GM10248 (cell line): ENCODE results near the gene MATCAP1.

ENCODE experiments used
- CTCF ChIA-PET: fragments of 300-600 bp; sonication (Branson Sonifier 250); formaldehyde crosslinking; extraction: SDS; loops from one replicate; lab custom pipeline; 2021; ENCODE audit warnings: antibody characterized with exemption; lab: Yijun Ruan, JAX
- POLR2A ChIA-PET: fragments of 350-650 bp; sonication (Branson Sonifier 250); formaldehyde crosslinking; extraction: SDS; loops from one replicate; lab custom pipeline; 2020; ENCODE audit warnings: antibody characterized with exemption; lab: Yijun Ruan, JAX
- DNase-seq: peaks from one replicate; pipeline ENCODE4 v3.0.0; 2012; ENCODE audit errors: extremely low spot score
- TF ChIP-seq, protein P1 (sequence below): IDR thresholded peaks from 2 replicates; pipeline ENCODE4 v1.5.1; 2012; ENCODE audit warnings: mild to moderate bottlenecking, low read depth; ENCODE audit errors: extremely low read depth, missing control alignments, control extremely low read depth

The MATCAP1 gene

DNA sequence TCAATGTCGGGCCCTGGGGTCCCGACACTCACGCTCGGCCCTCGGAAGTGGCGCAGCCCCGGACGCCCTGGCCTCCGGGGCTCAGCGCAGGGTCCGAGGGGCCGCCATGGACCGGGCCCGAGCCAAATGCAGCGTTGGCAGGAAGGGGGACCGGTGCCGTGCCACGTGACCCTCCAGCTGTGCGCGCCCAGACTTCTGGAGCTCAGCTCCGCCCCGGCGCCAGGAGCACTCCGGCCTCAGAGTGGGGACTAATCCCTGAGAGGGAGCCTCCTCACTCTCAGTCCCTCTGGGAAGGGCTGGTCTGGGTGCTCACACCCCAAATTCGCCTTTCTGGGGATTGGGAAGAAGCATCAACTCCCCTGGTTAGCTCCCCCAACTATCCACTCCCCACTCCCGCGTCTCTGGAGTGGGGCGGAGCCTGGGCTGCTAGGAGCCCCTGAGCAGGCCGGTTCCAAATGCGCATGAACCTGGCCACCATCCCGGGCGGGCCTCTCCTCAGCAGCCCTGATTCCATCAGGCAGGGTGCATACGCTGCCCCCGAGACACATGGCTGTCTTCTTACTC, 32.8 kb downstream of the MATCAP1 start, which contains the start of gene B3GNT9:
Gene B3GNT9, minus strand, starts transcription at position 166 of the 564 bp plus-strand sequence. CDS start 513 bp downstream, outside the sequence.
- CTCF ChIA-PET, result interaction anchor here (0.7 to 11.2 kb wide), 14 partner anchors 9 to 256 kb away, joined by 3 to 207 read pairs (median 5); partner anchors contain the start of genes FBXL8, HSF4, MATCAP1 and NOL3
- peak; percentile 75 for DNase-seq
- TF ChIP-seq, protein P1, sequence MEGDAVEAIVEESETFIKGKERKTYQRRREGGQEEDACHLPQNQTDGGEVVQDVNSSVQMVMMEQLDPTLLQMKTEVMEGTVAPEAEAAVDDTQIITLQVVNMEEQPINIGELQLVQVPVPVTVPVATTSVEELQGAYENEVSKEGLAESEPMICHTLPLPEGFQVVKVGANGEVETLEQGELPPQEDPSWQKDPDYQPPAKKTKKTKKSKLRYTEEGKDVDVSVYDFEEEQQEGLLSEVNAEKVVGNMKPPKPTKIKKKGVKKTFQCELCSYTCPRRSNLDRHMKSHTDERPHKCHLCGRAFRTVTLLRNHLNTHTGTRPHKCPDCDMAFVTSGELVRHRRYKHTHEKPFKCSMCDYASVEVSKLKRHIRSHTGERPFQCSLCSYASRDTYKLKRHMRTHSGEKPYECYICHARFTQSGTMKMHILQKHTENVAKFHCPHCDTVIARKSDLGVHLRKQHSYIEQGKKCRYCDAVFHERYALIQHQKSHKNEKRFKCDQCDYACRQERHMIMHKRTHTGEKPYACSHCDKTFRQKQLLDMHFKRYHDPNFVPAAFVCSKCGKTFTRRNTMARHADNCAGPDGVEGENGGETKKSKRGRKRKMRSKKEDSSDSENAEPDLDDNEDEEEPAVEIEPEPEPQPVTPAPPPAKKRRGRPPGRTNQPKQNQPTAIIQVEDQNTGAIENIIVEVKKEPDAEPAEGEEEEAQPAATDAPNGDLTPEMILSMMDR, result no peak
- POLR2A ChIA-PET, result interaction anchor here (0.7 to 1.2 kb wide), 4 partner anchors 9 to 133 kb away, joined by 3 to 5 read pairs (median 4); no protein-coding TSS in a partner anchor

GRCh38 chr16:67150047-67150832, 33.5 kb downstream of the MATCAP1 start:
- peak; percentile 78 for DNase-seq
- ChIA-PET CTCF (interaction anchor here (0.7 to 11.2 kb wide), 11 partner anchors 10 to 196 kb away, joined by 3 to 207 read pairs (median 6); partner anchors contain the start of genes FBXL8, HSF4, MATCAP1 and NOL3), POLR2A (interaction anchor here (0.7 to 1.0 kb wide), 3 partner anchors 9 to 132 kb away, joined by 3 to 5 read pairs (median 4); no protein-coding TSS in a partner anchor)
- TF ChIP-seq, protein P1, result no peak

DNA sequence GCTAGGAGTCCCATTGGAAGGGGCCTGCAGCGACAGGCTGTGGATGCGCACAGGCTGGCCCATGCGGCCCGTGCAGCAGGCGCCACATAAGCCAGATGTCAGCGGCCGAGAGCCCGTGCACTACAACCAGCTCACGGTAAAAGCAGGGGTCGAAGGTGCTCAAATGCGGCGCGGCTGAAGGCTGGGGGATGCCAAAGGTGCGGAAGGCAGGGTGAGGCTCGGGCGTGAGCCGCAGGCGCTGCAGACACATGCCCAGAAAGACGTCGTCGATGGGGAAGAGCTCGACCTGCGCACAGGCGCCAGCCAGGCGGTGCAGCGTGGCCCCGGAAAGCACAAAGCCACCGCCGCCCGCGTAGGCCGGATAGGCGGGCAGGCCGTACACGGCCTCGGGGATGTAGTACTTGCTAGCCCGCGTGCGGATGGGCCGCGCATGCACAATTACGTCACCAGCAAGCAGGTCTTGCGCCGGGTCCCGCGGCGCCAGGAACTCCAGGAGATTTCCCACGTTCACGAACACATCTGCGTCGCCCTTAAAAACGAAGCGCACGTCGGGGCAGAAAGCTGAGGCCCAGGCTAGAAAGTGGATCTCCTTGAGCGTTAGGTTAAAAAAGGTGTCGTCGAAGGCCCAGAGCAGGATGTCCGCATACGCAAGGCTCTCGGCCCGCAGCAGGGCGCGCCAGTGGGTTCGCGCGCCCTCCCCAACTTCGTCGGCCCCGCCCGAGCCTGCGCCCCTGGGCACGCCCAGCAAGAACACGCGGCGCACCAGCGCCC, 34.3 kb downstream of the MATCAP1 start:
- CTCF ChIA-PET, result interaction anchor here (1.2 to 1.5 kb wide), 2 partner anchors 20 to 131 kb away, joined by 3 to 4 read pairs; no protein-coding TSS in a partner anchor

GRCh38 chr16:67148656-67149275, 35.0 kb downstream of the MATCAP1 start:
- ChIA-PET POLR2A (interaction anchor here (0.6 kb wide), 1 partner anchor 24 kb away, joined by 3 read pairs; no protein-coding TSS in a partner anchor), CTCF (interaction anchor here (1.2 to 1.5 kb wide), 2 partner anchors 19 to 131 kb away, joined by 3 to 4 read pairs; no protein-coding TSS in a partner anchor)
- DNase-seq, result no peak
- TF ChIP-seq, protein P1, result no peak

More for the DNA sequence above, 34.3 kb downstream of the MATCAP1 start:
- DNase-seq, result no peak
- POLR2A ChIA-PET, result interaction anchor here (0.6 kb wide), 1 partner anchor 24 kb away, joined by 3 read pairs; no protein-coding TSS in a partner anchor
- TF ChIP-seq, protein P1, result no peak

- ChIA-PET CTCF (interaction anchor here (1.2 to 1.5 kb wide), 2 partner anchors 19 to 130 kb away, joined by 3 to 4 read pairs; no protein-coding TSS in a partner anchor), POLR2A (no interaction called here)
- TF ChIP-seq, protein P1, result no peak
- DNase-seq, result no peak
Observed at GRCh38 chr16:67148221-67148620, 35.5 kb downstream of the MATCAP1 start.
